NK-92 treated with Interleukin-12 subunit alpha and Interleukin-12 subunit beta, amount 100 ng/mL, for 24 hours (cell line): Measurements from ENCODE around the gene KRTAP5-1.

Experiments used
- DNase-seq: peaks from one replicate; lab custom pipeline; 2025; lab: John Stamatoyannopoulos, UW

KRTAP5-1 gene

GRCh38 chr11:1571760-1572196 is 13.3 kb downstream of the KRTAP5-1 start:
- no peak for DNase-seq

DNA sequence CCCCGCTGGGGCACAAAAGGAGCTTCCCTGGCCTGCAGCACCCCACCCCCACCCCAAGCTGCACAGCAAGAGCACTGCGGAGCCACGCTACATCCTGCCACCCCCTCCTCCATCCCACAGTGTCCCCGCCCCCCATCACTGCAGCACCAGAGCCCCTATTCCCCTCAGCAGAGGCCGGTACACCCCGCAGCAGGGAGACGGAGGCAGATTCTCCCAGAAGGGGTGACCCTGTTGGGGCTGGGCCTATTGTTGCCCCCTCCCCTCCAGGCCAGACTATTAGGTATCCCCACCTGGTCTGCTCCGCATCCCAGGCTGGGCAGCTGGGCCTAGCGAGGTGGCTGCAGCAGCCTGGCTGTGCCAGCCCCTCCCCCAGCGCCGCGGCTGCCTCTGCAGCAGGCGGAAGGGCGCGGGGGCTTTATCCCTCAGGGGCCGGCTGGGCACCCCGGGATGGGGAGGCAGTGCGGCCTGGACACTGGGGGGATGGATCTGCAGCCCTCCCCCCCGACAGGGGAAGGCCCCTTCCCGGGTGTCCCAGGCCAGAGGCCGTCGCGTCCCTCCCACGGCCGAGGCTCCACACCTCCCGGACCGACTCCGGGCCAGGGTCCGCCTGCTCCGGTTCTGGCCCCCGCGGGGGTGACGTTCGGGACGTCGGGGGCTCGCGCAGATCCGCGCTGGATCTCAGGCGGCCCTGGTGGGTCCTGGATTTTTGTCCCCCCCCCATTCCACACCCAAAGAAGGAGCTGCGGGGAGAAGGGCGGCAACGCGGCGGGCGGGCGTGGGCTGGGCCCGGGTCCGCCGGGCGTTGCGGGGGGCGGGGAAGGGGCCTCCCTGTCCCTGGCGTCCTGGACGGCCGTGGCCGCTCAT is 14.0 kb downstream of the KRTAP5-1 start:
- no peak for DNase-seq

DNA sequence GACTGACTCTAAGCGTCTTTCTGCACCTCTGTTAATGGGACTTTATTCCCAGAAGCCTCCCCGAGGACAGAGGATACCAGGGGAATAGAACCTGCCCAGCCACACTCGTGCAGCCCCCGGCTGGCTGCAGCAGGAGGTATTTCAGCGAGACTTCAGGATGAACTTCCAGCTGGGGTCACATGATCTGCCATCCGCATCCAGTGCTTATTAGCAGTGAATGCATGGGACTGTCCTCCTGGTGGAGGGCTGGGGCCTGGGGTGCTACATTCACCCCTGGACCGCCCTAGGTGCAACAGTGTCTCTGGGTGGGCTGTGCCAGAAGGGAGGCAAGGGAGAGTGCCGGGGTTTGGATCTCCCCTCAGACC is 14.6 kb downstream of the KRTAP5-1 start:
- DNase-seq, result no peak

- DNase-seq, result no peak
Observed at GRCh38 chr11:1570001-1570453, 15.1 kb downstream of the KRTAP5-1 start.

DNA sequence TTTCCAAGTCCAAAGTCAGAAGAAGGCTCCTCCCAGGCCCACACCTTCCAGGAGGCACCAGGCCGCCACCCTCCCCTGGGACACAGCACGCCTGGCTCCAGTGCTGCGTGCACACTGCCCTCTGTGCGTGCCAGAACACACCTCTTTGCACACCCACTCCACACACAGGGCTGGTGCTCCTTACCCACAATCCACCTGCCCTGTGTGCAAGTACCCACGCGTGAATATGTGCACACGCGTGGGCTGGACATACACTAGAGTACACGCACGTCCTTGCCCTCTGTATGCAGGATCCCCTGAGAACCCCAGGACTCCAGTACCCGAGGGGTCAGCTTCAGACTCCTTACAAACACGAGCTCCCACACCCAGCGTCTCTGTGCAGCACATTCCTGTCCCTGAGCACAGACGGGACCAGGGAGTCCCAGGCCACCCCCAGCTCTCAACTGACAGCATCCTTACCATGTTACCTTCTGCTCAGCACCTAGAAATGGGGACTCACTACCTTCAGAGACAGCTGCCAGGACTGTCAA is 15.8 kb downstream of the KRTAP5-1 start:
- no peak for DNase-seq

DNA sequence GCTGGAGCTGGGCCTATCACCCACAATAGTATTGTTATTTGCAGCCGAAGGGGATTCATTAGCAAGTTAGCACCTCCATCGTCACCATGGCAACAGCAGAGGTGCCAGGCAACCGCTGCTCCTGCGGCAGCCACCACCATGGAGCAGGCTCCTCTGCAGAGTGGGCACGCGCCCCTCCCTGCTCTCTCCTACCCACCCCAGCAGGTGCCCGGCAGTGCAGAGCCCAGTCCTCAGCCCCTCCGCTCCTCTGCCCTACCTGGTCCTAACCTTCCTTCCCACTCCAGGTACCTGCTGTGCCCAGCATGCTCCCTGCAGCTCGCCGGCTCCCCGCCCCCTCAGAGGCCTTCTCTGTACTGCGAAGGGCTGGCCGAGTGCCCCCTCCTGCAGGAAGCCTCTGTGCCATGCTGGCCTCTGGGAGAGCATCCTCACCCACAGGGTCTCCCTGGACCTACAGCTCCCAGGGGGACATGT is 16.6 kb downstream of the KRTAP5-1 start:
- DNase-seq, result no peak

- no peak for DNase-seq
Observed at GRCh38 chr11:1567721-1568100, 17.4 kb downstream of the KRTAP5-1 start.

GRCh38 chr11:1567052-1567720 is 17.9 kb downstream of the KRTAP5-1 start:
- no peak for DNase-seq

DNA sequence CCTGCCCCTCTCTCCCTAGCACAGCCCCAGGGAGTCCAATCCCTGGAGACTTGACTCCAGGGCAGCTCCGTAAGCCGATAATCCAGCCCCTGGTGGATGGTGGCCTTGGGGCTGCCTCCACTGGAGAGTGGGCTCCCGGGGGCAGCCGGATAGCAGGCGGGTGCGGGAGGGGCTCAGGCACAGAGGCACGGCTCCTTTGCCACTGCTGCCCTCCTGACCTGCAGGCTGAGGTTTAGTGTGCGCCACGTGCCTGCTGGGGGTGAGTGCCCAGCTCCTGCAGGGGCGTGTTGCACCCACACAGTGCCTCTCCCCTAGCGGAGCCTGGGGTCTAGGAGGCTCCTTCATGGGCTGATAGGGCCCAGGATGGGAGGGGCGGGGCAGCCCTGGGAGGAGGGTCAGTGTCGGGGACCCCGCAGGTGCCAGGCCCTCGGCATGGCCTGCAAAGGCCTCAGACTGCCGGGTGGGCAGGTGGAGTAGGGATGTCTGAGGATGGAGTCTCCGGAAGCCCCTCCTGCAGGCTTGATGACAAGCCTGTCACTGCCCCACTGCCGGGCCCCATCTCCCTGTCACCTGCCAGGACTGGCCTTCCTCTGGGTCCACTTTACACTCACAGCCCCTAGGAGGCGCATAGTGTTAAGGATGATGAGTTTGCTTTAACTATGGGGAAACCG is 18.6 kb downstream of the KRTAP5-1 start:
- DNase-seq, result no peak

GRCh38 chr11:1565904-1566247 is 19.2 kb downstream of the KRTAP5-1 start:
- no peak for DNase-seq

GRCh38 chr11:1565173-1565903 is 19.7 kb downstream of the KRTAP5-1 start:
- no peak for DNase-seq

- DNase-seq, result no peak
Observed at GRCh38 chr11:1564535-1565172, 20.4 kb downstream of the KRTAP5-1 start.

GRCh38 chr11:1563697-1564534 is 21.2 kb downstream of the KRTAP5-1 start:
- DNase-seq, result no peak

DNA sequence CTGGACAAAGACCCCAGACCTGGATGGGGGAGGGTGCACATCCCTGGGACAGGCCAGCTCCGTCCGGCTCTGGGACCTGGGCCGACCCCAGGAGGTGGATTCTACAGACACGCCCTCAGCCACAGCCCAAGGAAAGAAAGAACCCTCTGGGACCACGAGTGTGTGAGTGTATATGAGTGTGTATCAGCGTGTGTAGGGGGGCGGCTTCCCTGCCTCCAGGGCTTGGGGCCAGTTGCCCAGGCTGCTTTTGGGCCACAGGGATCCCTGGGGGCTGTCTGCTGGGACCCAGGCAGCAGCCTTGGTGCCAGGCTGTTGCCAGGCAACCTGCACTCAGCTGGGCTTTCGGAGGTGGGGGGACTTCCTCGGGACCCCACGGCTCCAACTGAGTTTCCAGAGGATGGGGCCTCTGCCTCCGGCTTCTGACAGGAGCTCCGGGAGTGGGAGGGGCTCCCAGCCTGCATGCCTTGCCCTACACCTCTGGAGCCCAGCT is 21.9 kb downstream of the KRTAP5-1 start:
- DNase-seq, result no peak

- no peak for DNase-seq
Observed at GRCh38 chr11:1562469-1563148, 22.5 kb downstream of the KRTAP5-1 start.

- DNase-seq, result no peak
Observed at GRCh38 chr11:1561955-1562354, 23.1 kb downstream of the KRTAP5-1 start.

GRCh38 chr11:1561266-1561665 is 23.8 kb downstream of the KRTAP5-1 start:
- DNase-seq, result no peak

- no peak for DNase-seq
Observed at GRCh38 chr11:1560649-1561251, 24.3 kb downstream of the KRTAP5-1 start.

DNA sequence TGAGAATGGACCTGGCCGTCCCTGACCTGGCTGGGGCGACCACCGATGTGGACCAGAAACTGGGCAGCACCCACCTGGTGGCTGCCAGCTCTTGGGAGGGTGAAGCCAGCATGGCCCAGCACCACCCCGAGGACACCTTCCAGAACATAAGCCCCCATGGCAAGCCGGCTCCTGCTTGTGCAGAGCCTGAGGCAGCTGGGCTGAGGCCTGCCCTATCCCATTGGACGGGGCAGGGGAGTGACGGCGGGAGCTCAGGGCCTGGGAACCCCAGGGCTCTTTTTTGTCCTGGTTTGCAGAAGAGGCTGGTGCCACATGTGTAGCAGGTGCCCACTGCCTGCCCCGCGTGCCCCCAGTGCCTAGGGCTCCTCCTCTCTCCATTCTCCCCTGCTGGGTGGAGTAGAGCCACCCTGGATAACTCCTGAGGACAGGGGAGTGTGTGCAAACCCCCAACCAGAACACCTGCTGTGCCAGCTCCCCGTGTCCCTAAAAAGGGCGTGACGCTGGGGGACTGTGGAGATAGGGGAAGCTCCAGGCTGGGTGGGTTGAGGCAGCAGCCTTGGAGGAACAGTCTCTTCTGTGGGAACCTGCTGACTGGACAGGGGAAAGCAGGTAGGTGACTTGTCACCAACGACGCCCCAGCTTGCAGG is 25.0 kb downstream of the KRTAP5-1 start:
- no peak for DNase-seq
